ENCODE results near the gene EXOC6. TPM values are rescaled to one million over a fixed set of nuclear protein-coding genes. Genes with fewer than 3 reads are reported as not detected.

EXOC6 gene
- total RNA-seq, 3 donors from 2014 or later (not counting 1 experiment from before 2014, with no cell fraction given), result 12.1 to 18.2 (median 16.1) TPM

DNA sequence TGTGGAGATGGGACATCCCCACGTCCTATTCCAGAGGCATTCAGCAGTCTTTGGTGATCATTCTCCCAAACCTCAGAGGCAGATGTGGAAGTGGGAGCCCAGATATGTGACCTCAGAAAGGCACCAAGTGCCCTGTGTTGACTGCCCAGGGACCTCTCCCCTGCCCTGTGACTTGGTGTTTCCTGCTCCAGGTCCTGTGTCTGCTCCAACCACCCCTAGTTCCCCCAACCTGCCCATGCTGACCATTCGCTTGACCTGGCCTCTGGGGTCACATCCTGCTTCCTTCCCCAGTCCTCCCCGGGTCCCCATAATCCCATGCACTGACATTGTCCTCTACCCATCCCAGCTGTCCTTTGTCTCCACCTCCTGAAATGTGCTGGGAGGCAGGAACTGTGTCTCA is 233.0 kb downstream of the EXOC6 start:
- H3K27me3 Mint-ChIP-seq (ENCODE audit: low read depth in 2 of 2), result peaks cover 12 to 44% of the 10 kb centered on the region in 2 donors
- intact Hi-C loops (cut with micrococcal nuclease), result loop anchor here (5.0 kb wide), 1 partner anchor 431 kb away; no protein-coding TSS in a partner anchor
- H3K9me3 Mint-ChIP-seq, result no peaks in the 10 kb centered on the region
- H3K4me3 ChIP-seq (ENCODE audit: low read length), result no peak overlapping the region
- peaks cover 4 to 5% of the 10 kb centered on the region in 2 donors for H3K4me1 Mint-ChIP-seq
- DNase-seq, result no peak
- no peak for ATAC-seq
- H3K4me3 Mint-ChIP-seq, result no peak overlapping the region
- H3K27me3 ChIP-seq (ENCODE audit: control insufficient read depth, insufficient read depth, low read length), result peaks cover 3% of the 10 kb centered on the region
- no peak overlapping the region for H3K27ac Mint-ChIP-seq
- TF ChIP-seq, protein P1, sequence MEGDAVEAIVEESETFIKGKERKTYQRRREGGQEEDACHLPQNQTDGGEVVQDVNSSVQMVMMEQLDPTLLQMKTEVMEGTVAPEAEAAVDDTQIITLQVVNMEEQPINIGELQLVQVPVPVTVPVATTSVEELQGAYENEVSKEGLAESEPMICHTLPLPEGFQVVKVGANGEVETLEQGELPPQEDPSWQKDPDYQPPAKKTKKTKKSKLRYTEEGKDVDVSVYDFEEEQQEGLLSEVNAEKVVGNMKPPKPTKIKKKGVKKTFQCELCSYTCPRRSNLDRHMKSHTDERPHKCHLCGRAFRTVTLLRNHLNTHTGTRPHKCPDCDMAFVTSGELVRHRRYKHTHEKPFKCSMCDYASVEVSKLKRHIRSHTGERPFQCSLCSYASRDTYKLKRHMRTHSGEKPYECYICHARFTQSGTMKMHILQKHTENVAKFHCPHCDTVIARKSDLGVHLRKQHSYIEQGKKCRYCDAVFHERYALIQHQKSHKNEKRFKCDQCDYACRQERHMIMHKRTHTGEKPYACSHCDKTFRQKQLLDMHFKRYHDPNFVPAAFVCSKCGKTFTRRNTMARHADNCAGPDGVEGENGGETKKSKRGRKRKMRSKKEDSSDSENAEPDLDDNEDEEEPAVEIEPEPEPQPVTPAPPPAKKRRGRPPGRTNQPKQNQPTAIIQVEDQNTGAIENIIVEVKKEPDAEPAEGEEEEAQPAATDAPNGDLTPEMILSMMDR (IDR thresholded peaks at IDR 0.05), result no peak
- no peaks in the 10 kb centered on the region for H3K36me3 Mint-ChIP-seq
- no peak overlapping the region for H3K27ac ChIP-seq (ENCODE audit: low read length)
- peaks cover 3% of the 10 kb centered on the region for H3K4me1 ChIP-seq (ENCODE audit: control insufficient read depth, insufficient read depth, low read length)
- H3K9me3 ChIP-seq (ENCODE audit: control insufficient read depth, insufficient read depth, low read length), result no peaks in the 10 kb centered on the region
- H3K36me3 ChIP-seq (ENCODE audit: control insufficient read depth, insufficient read depth, low read length), result no peaks in the 10 kb centered on the region
- 69% methylated on average over 3 of the region's 3 CpGs for WGBS (ENCODE audit: insufficient coverage)

DNA sequence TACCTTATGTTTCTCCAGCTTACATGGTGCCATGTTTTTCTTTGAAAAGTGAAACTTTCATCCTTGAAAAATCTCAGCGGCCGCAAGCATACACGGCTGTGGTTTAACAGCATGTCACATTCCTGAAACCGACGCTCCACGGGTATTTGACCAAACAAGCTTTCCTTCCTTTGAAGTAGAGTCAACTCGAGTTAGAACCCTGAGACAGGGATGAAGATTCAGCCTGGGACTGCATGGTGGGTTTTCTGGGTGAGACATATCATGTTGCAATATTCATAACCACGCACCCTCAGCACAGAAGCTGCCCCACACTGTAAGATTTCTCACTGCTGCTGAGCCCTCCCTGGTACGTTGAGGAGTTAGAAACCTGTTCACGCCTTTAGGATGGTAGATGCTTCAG is 233.5 kb downstream of the EXOC6 start:
- Mint-ChIP-seq H3K36me3 (no peaks in the 10 kb centered on the region), H3K4me1 (peaks cover 4 to 5% of the 10 kb centered on the region in 2 donors), H3K9me3 (no peaks in the 10 kb centered on the region), H3K27me3 (ENCODE audit: low read depth in 2 of 2) (peaks cover 9 to 39% of the 10 kb centered on the region in 2 donors), H3K4me3 (no peak overlapping the region), H3K27ac (no peak overlapping the region)
- peaks cover 3% of the 10 kb centered on the region for H3K27me3 ChIP-seq (ENCODE audit: control insufficient read depth, insufficient read depth, low read length)
- no peak for ATAC-seq
- intact Hi-C loops (cut with micrococcal nuclease), result loop anchor here (5.0 kb wide), 1 partner anchor 430 kb away; no protein-coding TSS in a partner anchor
- peaks cover 3% of the 10 kb centered on the region for H3K4me1 ChIP-seq (ENCODE audit: control insufficient read depth, insufficient read depth, low read length)
- TF ChIP-seq, protein P1 (IDR thresholded peaks at IDR 0.05), result no peak
- H3K36me3 ChIP-seq (ENCODE audit: control insufficient read depth, insufficient read depth, low read length), result no peaks in the 10 kb centered on the region
- WGBS (ENCODE audit: insufficient coverage), result 74% methylated on average over 9 of the region's 10 CpGs
- H3K9me3 ChIP-seq (ENCODE audit: control insufficient read depth, insufficient read depth, low read length), result no peaks in the 10 kb centered on the region
- no peak for DNase-seq
- H3K27ac ChIP-seq (ENCODE audit: low read length), result no peak overlapping the region
- no peak overlapping the region for H3K4me3 ChIP-seq (ENCODE audit: low read length)

DNA sequence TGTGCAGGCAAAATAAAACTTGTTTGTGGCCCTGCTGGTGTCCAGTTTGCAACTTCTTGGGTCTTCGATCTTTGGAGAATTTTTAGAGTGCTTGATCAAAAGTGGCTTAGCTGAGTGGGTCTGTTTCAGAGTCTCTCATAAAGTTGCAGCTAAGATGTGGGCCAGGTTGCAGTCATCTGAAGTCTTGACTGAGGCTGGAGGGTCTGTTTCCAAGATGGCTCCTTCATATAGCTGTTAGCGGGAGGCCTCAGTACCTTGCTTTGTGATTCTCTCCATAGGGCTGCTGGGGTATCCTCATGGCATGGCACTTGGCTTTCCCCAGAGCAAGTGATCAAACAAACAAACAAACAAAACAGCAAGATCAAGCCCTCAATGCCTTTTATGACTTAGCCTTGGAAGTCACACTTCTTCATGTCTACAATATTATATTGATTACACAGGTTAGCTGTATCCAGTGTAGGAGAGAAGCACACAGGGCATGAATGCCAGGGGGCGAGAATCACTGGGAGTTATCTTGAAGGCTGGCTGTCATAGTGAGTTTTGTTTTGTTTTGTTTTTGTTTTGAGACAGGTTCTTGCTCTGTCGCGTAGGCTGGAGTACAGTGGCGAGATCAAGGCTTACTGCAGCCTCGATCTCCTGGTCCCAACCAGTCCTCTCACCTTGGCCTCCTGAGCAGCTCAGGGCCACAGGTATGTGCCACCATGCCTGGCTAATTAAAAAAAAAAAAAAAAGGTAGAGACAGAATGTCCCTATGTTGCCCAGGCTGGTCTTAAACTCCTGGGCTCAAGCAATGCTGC is 235.6 kb downstream of the EXOC6 start:
- DNase-seq, result no peak
- intact Hi-C loops (cut with micrococcal nuclease), result loop anchor here (5.0 kb wide), 1 partner anchor 428 kb away; no protein-coding TSS in a partner anchor
- no peak for ATAC-seq
- Mint-ChIP-seq H3K27ac (no peak overlapping the region), H3K36me3 (no peaks in the 10 kb centered on the region), H3K4me3 (no peak overlapping the region), H3K4me1 (peaks cover 4 to 5% of the 10 kb centered on the region in 2 donors), H3K27me3 (ENCODE audit: low read depth in 2 of 2) (peaks cover 12 to 33% of the 10 kb centered on the region in 2 donors), H3K9me3 (no peaks in the 10 kb centered on the region)
- TF ChIP-seq, protein P1 (IDR thresholded peaks at IDR 0.05), result no peak
- Histone ChIP-seq H3K27me3 (ENCODE audit: control insufficient read depth, insufficient read depth, low read length) (no peaks in the 10 kb centered on the region), H3K36me3 (ENCODE audit: control insufficient read depth, insufficient read depth, low read length) (no peaks in the 10 kb centered on the region), H3K4me1 (ENCODE audit: control insufficient read depth, insufficient read depth, low read length) (peaks cover 3% of the 10 kb centered on the region), H3K9me3 (ENCODE audit: control insufficient read depth, insufficient read depth, low read length) (no peaks in the 10 kb centered on the region), H3K4me3 (ENCODE audit: low read length) (no peak overlapping the region), H3K27ac (ENCODE audit: low read length) (no peak overlapping the region)
- 88% methylated on average over 7 of the region's 7 CpGs for WGBS (ENCODE audit: insufficient coverage)
